GM21360 (cell line): ENCODE data around the gene ECD.

Source experiments
- ATAC-seq: cut with Tn5 transposase; IDR thresholded peaks from one replicate; pipeline ENCODE4 v1.9.1; 2021; ENCODE audit warnings: mild to moderate bottlenecking, moderate library complexity; ENCODE audit not compliant: unreplicated experiment

The ECD gene

DNA sequence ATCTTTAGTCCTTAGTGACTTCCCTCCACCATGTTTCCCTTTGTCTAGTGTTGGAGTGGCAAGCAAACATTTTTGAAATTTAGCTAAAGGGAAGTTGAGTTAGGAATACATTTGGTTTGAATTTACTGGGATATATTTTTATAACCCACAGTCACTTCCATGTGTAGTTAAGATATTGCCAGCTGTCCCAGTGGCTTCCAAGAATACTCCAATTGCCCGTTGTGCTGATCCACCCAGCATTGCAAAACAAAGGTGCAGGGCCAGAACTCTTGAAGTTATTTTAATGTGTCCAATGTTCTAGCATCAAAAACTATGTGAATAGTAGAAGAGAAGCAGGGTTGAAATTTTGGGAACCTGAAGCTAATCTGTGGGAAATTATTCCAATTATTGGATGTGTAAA lies 68.7 kb downstream of the ECD start:
- ATAC-seq = no peak

DNA sequence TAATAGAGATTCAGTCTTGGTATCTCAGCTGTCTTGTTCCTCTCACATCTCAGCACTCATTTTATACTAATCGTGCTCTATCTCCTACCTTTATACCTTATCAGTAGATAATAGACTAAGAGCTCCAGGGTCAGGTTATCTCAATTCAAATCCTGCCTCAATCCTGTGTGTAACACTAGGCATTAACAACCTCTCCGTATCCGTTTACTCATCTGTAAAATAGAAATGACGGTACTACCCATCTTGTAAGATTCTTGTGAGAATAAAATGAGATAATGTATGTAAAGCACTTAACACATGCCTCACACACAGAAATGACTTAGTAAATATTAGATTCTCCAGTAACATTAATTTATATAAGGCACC lies 70.5 kb downstream of the ECD start:
- no peak for ATAC-seq

DNA sequence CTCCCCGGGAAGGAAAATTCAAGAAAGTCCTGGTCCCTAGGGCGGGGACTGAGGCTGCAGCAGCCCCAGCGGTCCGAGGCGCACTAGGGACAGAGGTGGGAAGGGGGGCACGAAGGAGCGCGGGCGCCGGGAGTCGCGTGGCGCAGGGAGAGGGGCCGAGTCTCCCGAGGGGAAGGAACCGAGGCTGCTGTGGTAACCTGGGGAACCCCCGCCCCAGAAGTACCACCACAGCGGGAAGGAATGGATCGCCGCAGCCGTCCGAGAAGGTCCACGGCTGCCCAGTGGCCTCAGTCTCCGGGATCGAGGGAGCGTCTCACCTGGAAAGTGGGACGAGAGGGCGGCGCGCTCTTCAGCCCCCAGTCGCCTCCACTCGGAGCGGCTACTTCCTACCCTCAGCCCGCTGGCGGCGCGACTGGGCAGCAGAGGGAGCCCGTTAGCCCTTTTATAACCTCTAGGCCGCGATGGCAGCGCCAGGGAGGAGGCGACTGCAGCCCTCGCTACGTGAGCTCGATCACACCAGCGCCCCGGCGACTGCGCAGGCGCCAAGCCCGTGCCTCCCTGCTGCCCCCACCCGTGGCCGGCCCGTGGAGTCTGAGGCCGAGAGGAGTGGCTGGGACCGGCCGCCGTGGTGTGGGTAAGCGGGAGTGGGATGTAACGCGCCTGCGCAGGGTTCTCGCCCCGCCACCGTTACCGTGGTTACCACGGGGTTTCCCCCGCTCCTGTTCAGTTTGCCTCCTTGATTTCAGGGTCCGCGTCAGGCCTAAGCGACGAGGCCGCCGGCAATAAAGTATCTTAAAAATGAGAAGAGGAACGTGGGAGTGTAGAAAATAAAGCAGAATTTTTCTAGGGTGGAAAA lies 71.1 kb downstream of the ECD start, which contains the start of gene P4HA1:
TSS of gene P4HA1 (minus strand) at position 418 of the 856 bp plus-strand sequence. CDS start 21,983 bp downstream, outside the sequence.
- ATAC-seq = peak; percentile 85

DNA sequence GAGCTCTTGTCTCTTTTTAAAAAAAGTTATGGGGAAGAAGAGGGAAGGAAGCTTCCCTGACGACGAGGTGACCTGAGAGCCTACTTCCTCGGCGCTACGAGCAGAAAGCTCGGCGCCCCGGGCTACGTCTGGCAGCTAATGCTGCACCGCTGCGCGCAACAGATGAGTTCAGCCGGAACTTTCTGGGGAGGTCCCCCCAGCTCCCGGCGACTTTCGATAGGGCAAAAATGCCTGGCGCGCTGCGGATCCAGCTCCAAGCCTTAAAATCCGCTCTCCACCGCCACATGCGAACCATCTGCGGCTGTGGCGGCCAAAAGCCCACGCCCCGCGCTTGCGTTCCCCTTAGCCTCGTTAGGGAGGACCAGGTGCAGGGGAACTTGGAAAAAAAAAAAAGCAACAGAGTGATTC lies 71.8 kb downstream of the ECD start:
- peak; percentile 26 for ATAC-seq

DNA sequence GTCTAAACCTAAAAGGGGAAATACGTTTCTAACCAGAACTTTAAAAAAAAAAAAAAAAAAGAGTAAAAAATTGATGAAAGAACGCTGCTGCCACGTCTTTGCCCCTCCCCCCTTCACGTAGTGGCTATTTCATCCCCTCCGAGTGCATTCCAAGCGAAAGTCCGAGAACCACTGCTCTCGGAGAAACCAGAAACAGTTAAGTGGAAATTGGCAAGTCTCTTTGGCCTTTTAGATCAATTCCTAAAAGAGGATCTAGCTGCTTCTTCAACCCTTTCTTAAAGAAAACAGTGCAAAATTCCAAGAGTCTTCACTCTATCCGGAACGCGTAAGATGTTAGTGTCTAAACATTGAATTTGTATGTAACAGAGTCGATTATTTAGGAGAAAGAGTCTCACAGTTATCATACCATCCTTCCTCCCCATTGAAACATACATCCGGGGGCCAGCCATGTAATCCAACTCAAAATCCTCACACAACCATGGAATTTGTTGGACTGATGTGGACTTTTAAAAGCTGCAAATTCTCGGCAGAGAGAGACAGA lies 72.3 kb downstream of the ECD start:
- ATAC-seq = no peak

DNA sequence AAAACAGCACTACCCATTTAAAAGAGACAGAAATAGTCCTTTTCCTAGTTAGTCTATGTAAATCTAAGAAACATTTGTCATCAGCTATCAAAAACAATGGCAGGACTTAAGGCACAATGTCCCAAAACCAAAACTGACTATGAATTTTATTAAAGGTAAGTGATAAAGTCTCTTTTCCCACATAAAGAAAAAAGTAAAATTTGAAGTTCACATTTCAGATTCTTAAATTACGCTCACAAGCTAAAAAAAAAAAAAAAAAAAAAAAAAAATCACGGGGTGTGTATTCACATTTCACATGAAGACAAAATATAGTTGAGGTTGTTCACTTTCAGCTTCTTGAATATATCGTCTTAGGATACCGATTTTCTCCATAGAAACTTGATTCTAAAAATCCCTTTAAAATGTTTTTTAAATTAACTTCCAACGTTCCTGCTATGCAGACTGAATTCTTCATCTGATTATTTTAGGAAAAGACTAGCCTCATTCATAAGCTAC lies 72.8 kb downstream of the ECD start:
- no peak for ATAC-seq

DNA sequence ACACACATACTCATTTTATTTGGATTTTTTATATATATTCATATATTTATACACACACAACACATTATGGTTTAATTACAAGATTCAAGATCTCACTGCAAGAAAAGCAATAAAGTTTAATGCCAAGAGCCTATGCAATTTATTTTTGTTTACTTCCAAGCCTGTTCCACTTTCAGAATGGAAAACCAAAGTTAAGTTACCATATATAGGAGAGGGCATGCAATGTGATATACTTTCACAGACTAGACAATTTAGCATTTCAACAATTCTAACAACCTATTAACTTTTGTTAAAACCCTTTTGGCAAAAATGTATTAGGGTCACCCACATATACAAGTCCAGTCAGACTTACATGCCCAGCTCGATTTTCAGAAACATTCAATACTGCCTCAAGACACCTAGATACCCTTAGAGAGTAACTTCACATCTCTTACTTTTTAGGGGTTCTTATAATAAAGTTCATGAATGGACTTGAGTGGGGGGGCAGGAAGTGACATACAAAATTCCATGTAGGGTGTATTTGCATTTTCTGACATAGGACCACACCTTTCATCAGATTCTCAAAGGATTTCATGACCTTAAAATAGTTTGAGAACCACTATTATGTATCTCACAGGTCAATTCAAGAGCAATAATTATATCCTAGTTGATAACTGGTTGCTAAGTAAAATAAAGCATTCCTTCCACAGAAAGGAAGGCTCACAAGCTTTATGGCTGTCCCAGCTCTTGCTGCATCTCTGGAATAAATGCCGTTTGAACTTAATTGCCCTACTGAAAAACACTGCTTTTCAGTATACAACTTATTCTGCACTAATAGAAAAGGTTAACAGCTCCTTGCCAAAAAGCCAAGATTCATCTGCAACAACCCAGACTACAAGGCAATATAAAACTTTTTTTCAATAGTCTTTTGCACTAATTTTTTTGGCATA lies 73.6 kb downstream of the ECD start:
- ATAC-seq = no peak

DNA sequence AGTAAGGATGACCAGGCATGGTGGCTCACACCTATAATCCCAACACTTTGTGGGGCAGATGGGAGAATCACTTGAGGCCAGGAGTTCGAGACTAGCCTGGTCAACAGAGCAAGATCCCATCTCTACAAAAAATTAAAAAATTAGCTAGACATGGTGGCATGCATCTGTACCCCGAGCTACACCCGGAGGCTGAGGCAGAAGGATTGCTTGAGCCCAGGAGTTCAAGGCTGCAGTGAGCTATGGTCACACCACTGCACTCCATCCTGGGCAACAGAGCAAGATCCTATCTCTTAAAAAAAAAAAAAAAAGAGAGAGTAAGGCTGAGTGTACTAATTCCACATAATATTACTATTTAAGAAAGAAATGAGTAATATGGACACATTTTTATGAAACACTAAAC lies 75.0 kb downstream of the ECD start:
- no peak for ATAC-seq

DNA sequence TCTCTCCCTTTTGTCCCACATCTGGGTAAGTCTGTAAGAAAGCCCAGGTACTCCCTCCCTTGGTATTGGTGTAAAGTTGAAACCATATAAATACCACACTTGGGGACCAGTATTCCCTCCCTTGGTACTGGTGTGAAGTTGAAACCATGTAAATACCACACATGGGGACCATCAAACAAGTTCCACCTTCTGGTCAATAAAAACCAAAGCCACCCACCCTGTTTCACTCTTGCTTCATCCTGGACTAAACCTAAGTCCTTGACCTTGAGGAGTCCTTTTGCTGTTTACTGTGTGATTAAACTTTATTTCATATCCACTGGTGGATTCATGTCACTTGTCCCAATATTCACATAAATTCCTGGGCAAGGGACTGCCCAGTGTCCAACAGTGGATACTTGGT lies 79.5 kb downstream of the ECD start:
- ATAC-seq = no peak

DNA sequence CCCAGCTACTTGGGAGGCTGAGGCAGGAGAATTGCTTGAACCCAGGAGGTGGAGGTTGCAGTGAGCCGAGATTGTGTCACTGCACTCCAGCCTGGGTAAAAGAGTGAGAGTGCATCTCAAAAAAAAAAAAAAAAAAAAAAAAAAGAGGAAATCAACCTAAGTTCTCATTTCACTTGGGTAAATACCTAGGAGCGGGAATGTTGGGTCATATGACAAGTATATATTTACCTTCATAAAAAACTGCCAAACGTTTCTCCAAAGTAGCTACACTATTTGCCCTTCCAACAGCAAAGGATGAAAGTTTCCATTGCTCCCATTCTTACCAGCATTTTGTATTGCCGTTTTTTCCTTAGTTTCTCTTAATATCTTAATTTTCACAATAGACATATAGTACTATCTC lies 81.0 kb downstream of the ECD start:
- ATAC-seq = no peak

DNA sequence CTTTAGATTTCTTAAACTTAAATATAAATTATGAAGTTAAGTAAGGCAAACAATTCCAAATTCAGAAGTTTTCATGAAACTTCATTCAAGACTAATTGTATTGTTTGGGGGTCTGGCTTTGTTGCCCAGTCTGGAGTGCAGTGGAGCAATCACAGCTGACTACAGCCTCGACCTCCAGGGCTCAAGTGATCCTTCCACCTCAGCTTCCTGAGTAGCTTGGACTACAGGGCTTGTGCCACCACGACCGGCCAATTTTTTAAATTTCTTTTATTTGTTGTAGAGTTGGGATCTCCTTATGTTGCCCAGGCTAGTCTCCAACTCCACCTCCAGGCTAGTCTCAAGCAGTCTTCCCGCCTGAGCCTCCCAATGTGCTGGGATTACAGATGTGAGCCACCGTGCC lies 83.6 kb downstream of the ECD start:
- no peak for ATAC-seq
